HepG2 (cell line): Measurements from ENCODE around the gene PIGC. TPM values are rescaled to one million over a fixed set of nuclear protein-coding genes. Genes with fewer than 3 reads are reported as not detected.

Experiments used
- CREBL2 ChIP-seq: sonication (generic); formaldehyde crosslinking; IDR thresholded peaks from 2 replicates; pipeline ENCODE4 v1.8.1; 2023; ENCODE audit warnings: missing genetic modification reagents, mild to moderate bottlenecking, borderline replicate concordance
- DBP ChIP-seq: sonication (generic); formaldehyde crosslinking; IDR thresholded peaks from 2 replicates; pipeline ENCODE4 v1.4.0; 2020; ENCODE audit warnings: missing genetic modification reagents; ENCODE audit errors: not compliant biosample characterization
- DZIP1 ChIP-seq: sonication (generic); formaldehyde crosslinking; IDR thresholded peaks from 2 replicates; pipeline ENCODE4 v1.5.0; 2020; ENCODE audit warnings: mild to moderate bottlenecking, missing genetic modification reagents
- HNRNPLL ChIP-seq: fragments of 200-400 bp; formaldehyde crosslinking; IDR thresholded peaks from 2 replicates; pipeline ENCODE4 v1.6.1; 2017; ENCODE audit warnings: mild to moderate bottlenecking, low read depth, low read length; ENCODE audit not compliant: poor library complexity, severe bottlenecking
- KLF13 ChIP-seq: sonication (generic); formaldehyde crosslinking; IDR thresholded peaks from 2 replicates; pipeline ENCODE4 v1.4.0; 2020; ENCODE audit warnings: mild to moderate bottlenecking, missing genetic modification reagents
- NONO ChIP-seq, 2 experiments: fragments of 450-650 bp in 1 of 2; sonication (generic) in 1 of 2; formaldehyde crosslinking in 1 of 2; IDR thresholded peaks in 1 of 2; conservative IDR thresholded peaks in 1 of 2; 2 replicates each; pipeline versions ENCODE4 v1.6.1 to v1.8.0; 2017 to 2022; ENCODE audit warnings: mild to moderate bottlenecking in 1 of 2, missing genetic modification reagents in 1 of 2, moderate library complexity in 1 of 2
- PHF21A ChIP-seq: sonication (generic); formaldehyde crosslinking; IDR thresholded peaks from 2 replicates; pipeline ENCODE4 v1.5.0; 2020; ENCODE audit warnings: mild to moderate bottlenecking, missing genetic modification reagents
- PLSCR1 ChIP-seq: sonication (generic); formaldehyde crosslinking; IDR thresholded peaks from 2 replicates; pipeline ENCODE4 v1.5.0; 2020; ENCODE audit warnings: missing genetic modification reagents, mild to moderate bottlenecking, borderline replicate concordance
- SIN3A ChIP-seq: IDR thresholded peaks from 2 replicates; pipeline ENCODE4 v1.6.1; 2011; ENCODE audit warnings: low read depth, mild to moderate bottlenecking, control low read depth, low read length, borderline replicate concordance
- ZNF431 ChIP-seq: sonication (generic); formaldehyde crosslinking; IDR thresholded peaks from 2 replicates; pipeline ENCODE4 v1.9.0; 2022; ENCODE audit warnings: missing genetic modification reagents, low read depth, mild to moderate bottlenecking, borderline replicate concordance
- ZNF703 ChIP-seq: sonication (generic); formaldehyde crosslinking; IDR thresholded peaks from 2 replicates; pipeline ENCODE4 v1.5.1; 2020; ENCODE audit warnings: missing genetic modification reagents, mild to moderate bottlenecking, moderate library complexity, borderline replicate concordance
- polyA plus RNA-seq, 8 experiments: library from polyadenylated mRNA; depleted of rRNA in 3 of 8; stranded (reverse) in 7 of 8; unstranded in 1 of 8; fragments of >200 nt; fragmentation: Illumina TruSeq in 4 of 8; extraction: Trizol in 4 of 8; gene quantifications; 2 replicates each; pipeline versions ENCODE4 v1.2.1 to v1.2.3, GENCODE V29; 2011 to 2016; ENCODE audit warnings: low read depth in 4 of 8, missing spikeins in 1 of 8, mixed read lengths in 1 of 8; ENCODE audit not compliant: insufficient read depth in 1 of 8
- total RNA-seq, 5 experiments: library from RNA; depleted of rRNA; stranded (reverse); fragments of >200 nt; fragmentation: Illumina TruSeq; extraction: Trizol; gene quantifications; 2 replicates each; pipeline ENCODE4 v1.2.3, GENCODE V29; 2016; ENCODE audit warnings: low read depth in 1 of 5
- TF ChIP-seq, protein P1 (sequence below): sonication (generic); formaldehyde crosslinking; IDR thresholded peaks from 2 replicates; pipeline ENCODE4 v1.5.0; 2020; ENCODE audit warnings: missing genetic modification reagents
- TF ChIP-seq, protein P2 (sequence below), 2 experiments: fragments of 450-650 bp in 1 of 2; sonication (generic) in 1 of 2; formaldehyde crosslinking; IDR thresholded peaks; 2 replicates each; pipeline versions ENCODE4 v1.5.0 to v1.8.0; 2020 to 2022; ENCODE audit warnings: mild to moderate bottlenecking in 1 of 2, missing genetic modification reagents in 1 of 2
- TF ChIP-seq, protein P3 (sequence below): sonication (generic); formaldehyde crosslinking; IDR thresholded peaks from 2 replicates; pipeline ENCODE4 v1.4.0; 2020; ENCODE audit warnings: missing genetic modification reagents
- TF ChIP-seq, protein P4 (sequence below): fragments of 450-650 bp; IDR thresholded peaks from 2 replicates; pipeline ENCODE4 v1.6.1; 2017; ENCODE audit warnings: mild to moderate bottlenecking

PIGC gene
- total and polyA plus RNA-seq, 2 of the 13 experiments (the other 11 are each of a cell fraction or from before 2014, with no cell fraction given): 26.7 to 29.5 TPM

DNA sequence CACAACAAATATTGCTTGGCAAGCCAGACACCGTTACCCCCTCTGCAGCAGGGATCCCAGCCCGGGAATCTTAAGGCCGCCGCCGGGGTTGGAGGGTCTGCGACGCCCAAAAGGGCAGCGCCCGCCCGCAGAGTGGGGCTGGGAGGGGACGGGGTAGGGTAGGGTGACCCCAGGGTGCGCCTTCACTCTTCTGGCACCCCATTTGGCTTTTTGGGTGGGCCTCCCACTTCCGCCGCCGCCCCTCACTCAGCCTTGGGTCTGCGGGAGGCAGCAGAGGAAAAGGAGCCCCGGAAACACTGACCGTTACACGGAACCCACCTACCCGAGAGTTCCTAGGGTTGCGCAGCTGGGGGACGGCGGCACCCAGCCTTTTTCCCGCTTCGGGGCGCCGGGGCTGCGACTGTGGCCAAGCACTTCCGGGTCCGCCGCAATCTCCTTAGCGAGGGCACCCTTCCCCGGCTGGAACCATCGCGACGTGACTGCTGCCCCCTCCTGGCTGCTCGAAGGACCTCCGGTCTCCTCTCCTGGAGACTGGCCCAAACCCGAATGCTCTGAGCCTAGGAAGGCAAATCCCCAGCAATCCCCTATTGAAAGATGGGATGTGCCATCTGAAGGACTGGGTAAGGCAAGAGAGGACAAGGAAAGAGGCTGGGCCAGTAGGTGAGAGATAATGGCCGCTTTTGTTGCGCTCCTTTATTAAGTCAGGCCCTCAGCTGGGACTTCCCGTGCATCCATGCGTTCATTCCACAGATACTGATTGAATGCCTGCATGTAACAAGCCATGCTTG is at the start of gene PIGC (continued):
- TF ChIP-seq DZIP1 (CRISPR knock-in tag) (no peak), DBP (CRISPR knock-in tag) (no peak), NONO (IDR thresholded peaks at IDR 0.05) (no peak), NONO (CRISPR knock-in tag; conservative IDR thresholded peaks at IDR 0.05) (peak; percentile 51; the same call in 1 of the 2 replicates), ZNF431 (CRISPR knock-in tag) (0 out of 2 replicates have a peak, but pooled peaks have one; percentile 28), ZNF703 (CRISPR knock-in tag) (no peak), PHF21A (peak; percentile 85), KLF13 (no peak), HNRNPLL (peak; percentile 93), SIN3A (peak; percentile 67; the same call in 1 of the 2 replicates), CREBL2 (CRISPR knock-in tag) (no peak), PLSCR1 (CRISPR knock-in tag) (no peak)
- TF ChIP-seq, protein P1, sequence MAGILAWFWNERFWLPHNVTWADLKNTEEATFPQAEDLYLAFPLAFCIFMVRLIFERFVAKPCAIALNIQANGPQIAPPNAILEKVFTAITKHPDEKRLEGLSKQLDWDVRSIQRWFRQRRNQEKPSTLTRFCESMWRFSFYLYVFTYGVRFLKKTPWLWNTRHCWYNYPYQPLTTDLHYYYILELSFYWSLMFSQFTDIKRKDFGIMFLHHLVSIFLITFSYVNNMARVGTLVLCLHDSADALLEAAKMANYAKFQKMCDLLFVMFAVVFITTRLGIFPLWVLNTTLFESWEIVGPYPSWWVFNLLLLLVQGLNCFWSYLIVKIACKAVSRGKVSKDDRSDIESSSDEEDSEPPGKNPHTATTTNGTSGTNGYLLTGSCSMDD (CRISPR knock-in tag): no peak
- TF ChIP-seq, protein P2, sequence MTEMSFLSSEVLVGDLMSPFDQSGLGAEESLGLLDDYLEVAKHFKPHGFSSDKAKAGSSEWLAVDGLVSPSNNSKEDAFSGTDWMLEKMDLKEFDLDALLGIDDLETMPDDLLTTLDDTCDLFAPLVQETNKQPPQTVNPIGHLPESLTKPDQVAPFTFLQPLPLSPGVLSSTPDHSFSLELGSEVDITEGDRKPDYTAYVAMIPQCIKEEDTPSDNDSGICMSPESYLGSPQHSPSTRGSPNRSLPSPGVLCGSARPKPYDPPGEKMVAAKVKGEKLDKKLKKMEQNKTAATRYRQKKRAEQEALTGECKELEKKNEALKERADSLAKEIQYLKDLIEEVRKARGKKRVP (CRISPR knock-in tag; IDR thresholded peaks at IDR 0.05): no peak
- TF ChIP-seq, protein P3, sequence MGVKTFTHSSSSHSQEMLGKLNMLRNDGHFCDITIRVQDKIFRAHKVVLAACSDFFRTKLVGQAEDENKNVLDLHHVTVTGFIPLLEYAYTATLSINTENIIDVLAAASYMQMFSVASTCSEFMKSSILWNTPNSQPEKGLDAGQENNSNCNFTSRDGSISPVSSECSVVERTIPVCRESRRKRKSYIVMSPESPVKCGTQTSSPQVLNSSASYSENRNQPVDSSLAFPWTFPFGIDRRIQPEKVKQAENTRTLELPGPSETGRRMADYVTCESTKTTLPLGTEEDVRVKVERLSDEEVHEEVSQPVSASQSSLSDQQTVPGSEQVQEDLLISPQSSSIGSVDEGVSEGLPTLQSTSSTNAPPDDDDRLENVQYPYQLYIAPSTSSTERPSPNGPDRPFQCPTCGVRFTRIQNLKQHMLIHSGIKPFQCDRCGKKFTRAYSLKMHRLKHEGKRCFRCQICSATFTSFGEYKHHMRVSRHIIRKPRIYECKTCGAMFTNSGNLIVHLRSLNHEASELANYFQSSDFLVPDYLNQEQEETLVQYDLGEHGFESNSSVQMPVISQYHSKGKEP: 0 out of 2 replicates have a peak, but pooled peaks have one; percentile 73
- TF ChIP-seq, protein P4, sequence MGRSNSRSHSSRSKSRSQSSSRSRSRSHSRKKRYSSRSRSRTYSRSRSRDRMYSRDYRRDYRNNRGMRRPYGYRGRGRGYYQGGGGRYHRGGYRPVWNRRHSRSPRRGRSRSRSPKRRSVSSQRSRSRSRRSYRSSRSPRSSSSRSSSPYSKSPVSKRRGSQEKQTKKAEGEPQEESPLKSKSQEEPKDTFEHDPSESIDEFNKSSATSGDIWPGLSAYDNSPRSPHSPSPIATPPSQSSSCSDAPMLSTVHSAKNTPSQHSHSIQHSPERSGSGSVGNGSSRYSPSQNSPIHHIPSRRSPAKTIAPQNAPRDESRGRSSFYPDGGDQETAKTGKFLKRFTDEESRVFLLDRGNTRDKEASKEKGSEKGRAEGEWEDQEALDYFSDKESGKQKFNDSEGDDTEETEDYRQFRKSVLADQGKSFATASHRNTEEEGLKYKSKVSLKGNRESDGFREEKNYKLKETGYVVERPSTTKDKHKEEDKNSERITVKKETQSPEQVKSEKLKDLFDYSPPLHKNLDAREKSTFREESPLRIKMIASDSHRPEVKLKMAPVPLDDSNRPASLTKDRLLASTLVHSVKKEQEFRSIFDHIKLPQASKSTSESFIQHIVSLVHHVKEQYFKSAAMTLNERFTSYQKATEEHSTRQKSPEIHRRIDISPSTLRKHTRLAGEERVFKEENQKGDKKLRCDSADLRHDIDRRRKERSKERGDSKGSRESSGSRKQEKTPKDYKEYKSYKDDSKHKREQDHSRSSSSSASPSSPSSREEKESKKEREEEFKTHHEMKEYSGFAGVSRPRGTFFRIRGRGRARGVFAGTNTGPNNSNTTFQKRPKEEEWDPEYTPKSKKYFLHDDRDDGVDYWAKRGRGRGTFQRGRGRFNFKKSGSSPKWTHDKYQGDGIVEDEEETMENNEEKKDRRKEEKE: no peak
